Heart left ventricle (tissue), 16 donors: Measurements from ENCODE around the gene ETAA1. TPM values are rescaled to one million over a fixed set of nuclear protein-coding genes. Genes with fewer than 3 reads are reported as not detected.

Source experiments
- ATAC-seq, 4 donors: fragments of 200-7000 bp; cut with Tn5 transposase; one replicate each; pipeline ENCODE4 v1.9.1; 2020 to 2022; ENCODE audit warnings: moderate library complexity in 4 of 4, mild to moderate bottlenecking in 3 of 4, moderate number of reproducible peaks in 1 of 4
- DNase-seq, 5 donors: peaks; one replicate each; pipeline ENCODE4 v3.0.0-alpha.2; 2020
- H3K27ac ChIP-seq, 12 donors: fragments of 200-600 bp; sonication (generic) in 4 of 12; one replicate each; pipeline versions ENCODE4 v1.5.0 to v1.8.0; 2016 to 2022; ENCODE audit warnings: mild to moderate bottlenecking in 2 of 12
- H3K27me3 ChIP-seq, 9 donors: fragments of 200-600 bp; sonication (generic) in 2 of 9; one replicate each; pipeline versions ENCODE4 v1.5.1 to v1.8.0; 2016 to 2022; ENCODE audit warnings: mild to moderate bottlenecking in 3 of 9
- H3K36me3 ChIP-seq, 9 donors: fragments of 200-600 bp; sonication (generic) in 2 of 9; one replicate each; pipeline versions ENCODE4 v1.5.0 to v1.8.0; 2018 to 2022; ENCODE audit warnings: mild to moderate bottlenecking in 2 of 9
- H3K4me1 ChIP-seq, 12 donors: fragments of 200-600 bp; sonication (generic) in 4 of 12; one replicate each; pipeline versions ENCODE4 v1.5.0 to v1.8.0; 2016 to 2022; ENCODE audit warnings: mild to moderate bottlenecking in 3 of 12
- H3K4me3 ChIP-seq, 12 donors: fragments of 200-600 bp; sonication (generic) in 4 of 12; one replicate each; pipeline versions ENCODE4 v1.5.0 to v1.8.0; 2017 to 2022; ENCODE audit warnings: mild to moderate bottlenecking in 9 of 12, moderate library complexity in 4 of 12
- H3K9me3 ChIP-seq, 12 donors: fragments of 200-600 bp; sonication (generic) in 4 of 12; one replicate each; pipeline versions ENCODE4 v1.5.0 to v1.8.0; 2016 to 2022; ENCODE audit warnings: mild to moderate bottlenecking in 1 of 12
- POLR2A ChIP-seq, 2 donors: fragments of 450-650 bp; IDR thresholded peaks; one replicate each; pipeline ENCODE4 v1.6.1; 2017; ENCODE audit warnings: antibody characterized with exemption in 2 of 2, mild to moderate bottlenecking in 2 of 2, moderate library complexity in 2 of 2
- WGBS, 4 donors: extraction: QIAGEN DNeasy Blood & Tissue Kit in 2 of 4; methylation state at CpG; one replicate each; pipeline versions ENCODE4 v1.1.5 to v1.1.7; 2013 to 2018; 5-methylcytosine and 5-hydroxymethylcytosine counted together
- intact Hi-C, 10 donors: fragments of 100-400 bp; cut with DNase I; formaldehyde crosslinking; loops; one replicate each; pipeline versions ENCODE4 v1.11.1 to v1.14.2; 2022
- long read RNA-seq, 3 donors: library from polyadenylated mRNA; unstranded; transcript quantifications; one replicate each; pipeline ENCODE4 v2.0.0, GENCODE V29; 2020 to 2021
- polyA plus RNA-seq, 2 donors: library from polyadenylated mRNA; stranded (reverse); fragments of 200-250 nt; gene quantifications; one replicate each; pipeline ENCODE4 v1.2.3, GENCODE V29; 2013
- total RNA-seq, 9 donors: library from RNA; depleted of rRNA in 2 of 9; stranded (reverse); fragments of >200 nt in 2 of 9; fragmentation: NEBNext Ultra II Directional in 3 of 9; extraction: Animal tissue kit (Norgen Biotek cat#: 25700) in 3 of 9; gene quantifications; one replicate each; pipeline versions ENCODE4 v1.1.0 to v1.2.4, GENCODE V29; 2016 to 2023
- TF ChIP-seq, protein P1 (sequence below), 12 donors: fragments of 200-600 bp; sonication (generic) in 4 of 12; IDR thresholded peaks; one replicate each; pipeline versions ENCODE4 v1.5.0 to v1.8.0; 2018 to 2022; ENCODE audit warnings: antibody characterized with exemption in 12 of 12, mild to moderate bottlenecking in 5 of 12
- donor health status: ischemic (EF 13 %, LVEDD 7.1; RV severe dilation, severe dysfunction).
- donor health status: healthy with polysubstance abuse.
- donor health status: DM: no; HTN: yes; CAD: no.
- donor health status: DM: no; HTN: no; CAD: no.
- donor health status: ischemic (EF 25% LVEDD 6.9; RV normal size, moderate dysfunction).
- donor health status: ischemic (EF 25% LVEDD 5.7; RV mildly dilated, moderate dysfunction).
- donor health status: healthy.
- donor health status: DM: yes; HTN: yes; CAD: no.
- donor health status: ischemic (EF 35%, LVEDD 5.7; RV mildly dilated, moderate dysfunction).
- donor health status: nonischemic (EF 11% LVEDD 7.7; RV severe dilation, severe dysfunction).
- donor health status: DM: yes; HTN: yes; CAD: no.
- donor health status: PGD.
- donor health status: ischemic (EF 29% LVEDD 5.4; RV normal size, mild dysfunction).
- donor health status: nonischemic (EF 23%, LVEDD 6.1; RV moderate dilation, normal function).

The ETAA1 gene
- 1 to 10 TPM; 4.4 to 7.8 (median 5.3) TPM for total RNA-seq
- 1 to 10 TPM; 4.1 to 5.8 TPM for polyA plus RNA-seq
- long read RNA-seq, donor 1, transcript ETAA1-201 (6 exons, 3,418 nt), result major isoform, 5 of 9 reads
- long read RNA-seq, donor 1, partial matches to known transcripts, result 0 of 9 reads
- long read RNA-seq, donor 1, other reads (novel, unspliced or antisense), result 4 of 9 reads
- long read RNA-seq, donor 2, partial matches to known transcripts, result 1 of 7 reads
- long read RNA-seq, donor 2, other reads (novel, unspliced or antisense), result 4 of 7 reads
- long read RNA-seq, donor 3, transcript ETAA1-201 (6 exons, 3,418 nt), result major isoform, 5 of 6 reads
- long read RNA-seq, donor 3, partial matches to known transcripts, result 0 of 6 reads
- long read RNA-seq, donor 3, other reads (novel, unspliced or antisense), result 0 of 6 reads

- H3K27me3 ChIP-seq, result no peaks in the 10 kb centered on the region
- TF ChIP-seq, protein P1, sequence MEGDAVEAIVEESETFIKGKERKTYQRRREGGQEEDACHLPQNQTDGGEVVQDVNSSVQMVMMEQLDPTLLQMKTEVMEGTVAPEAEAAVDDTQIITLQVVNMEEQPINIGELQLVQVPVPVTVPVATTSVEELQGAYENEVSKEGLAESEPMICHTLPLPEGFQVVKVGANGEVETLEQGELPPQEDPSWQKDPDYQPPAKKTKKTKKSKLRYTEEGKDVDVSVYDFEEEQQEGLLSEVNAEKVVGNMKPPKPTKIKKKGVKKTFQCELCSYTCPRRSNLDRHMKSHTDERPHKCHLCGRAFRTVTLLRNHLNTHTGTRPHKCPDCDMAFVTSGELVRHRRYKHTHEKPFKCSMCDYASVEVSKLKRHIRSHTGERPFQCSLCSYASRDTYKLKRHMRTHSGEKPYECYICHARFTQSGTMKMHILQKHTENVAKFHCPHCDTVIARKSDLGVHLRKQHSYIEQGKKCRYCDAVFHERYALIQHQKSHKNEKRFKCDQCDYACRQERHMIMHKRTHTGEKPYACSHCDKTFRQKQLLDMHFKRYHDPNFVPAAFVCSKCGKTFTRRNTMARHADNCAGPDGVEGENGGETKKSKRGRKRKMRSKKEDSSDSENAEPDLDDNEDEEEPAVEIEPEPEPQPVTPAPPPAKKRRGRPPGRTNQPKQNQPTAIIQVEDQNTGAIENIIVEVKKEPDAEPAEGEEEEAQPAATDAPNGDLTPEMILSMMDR (IDR thresholded peaks at IDR 0.05), result no peak
- peak in 1 of 2 donors; percentile 63 for TF ChIP-seq POLR2A (IDR thresholded peaks at IDR 0.05)
- peak; percentile 100 for ATAC-seq
Observed at GRCh38 chr2:67397143-67397986, at the start of gene ETAA1. Gene ETAA1, plus strand, starts transcription at chr2:67397333. Its CDS starts 116 bp downstream, at chr2:67397449.

DNA sequence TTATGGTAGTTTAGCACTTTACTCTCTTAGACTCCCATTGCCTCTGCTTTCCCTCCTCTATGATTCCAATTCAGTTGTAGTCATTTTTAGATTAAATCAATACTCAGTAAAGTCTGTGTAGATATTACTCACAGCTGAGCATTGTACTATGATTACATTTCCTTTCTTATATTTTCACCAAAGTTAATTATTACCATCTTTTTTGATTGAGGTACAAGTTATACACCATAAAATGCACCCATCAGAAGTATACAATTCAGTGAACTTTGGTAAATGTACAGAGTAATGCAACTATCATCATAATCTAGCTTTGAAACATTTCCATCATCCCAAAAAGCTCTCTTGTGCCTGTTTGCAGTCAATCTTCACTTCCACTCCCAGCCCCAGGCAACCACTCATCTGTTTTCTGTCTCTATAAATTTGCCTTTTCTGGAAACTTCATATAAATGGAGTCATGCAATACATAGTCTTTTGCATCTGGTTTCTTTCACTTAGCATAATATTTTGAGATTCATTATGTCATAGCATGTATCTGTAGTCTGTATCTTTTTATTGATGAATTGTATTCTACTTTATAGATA is 30.2 kb upstream of the ETAA1 start:
- no peak for DNase-seq
- TF ChIP-seq, protein P1 (IDR thresholded peaks at IDR 0.05), result no peak
- no peak for TF ChIP-seq POLR2A (IDR thresholded peaks at IDR 0.05)
- no peak for ATAC-seq
- no peaks in the 10 kb centered on the region for H3K27me3 ChIP-seq
- intact Hi-C loops, result no loop called here
- H3K4me3 ChIP-seq, result no peak overlapping the region
- no peaks in the 10 kb centered on the region for H3K36me3 ChIP-seq
- H3K4me1 ChIP-seq, result no peaks in the 10 kb centered on the region
- H3K27ac ChIP-seq, result no peak overlapping the region
- H3K9me3 ChIP-seq, result no peaks in the 10 kb centered on the region

More at GRCh38 chr2:67397143-67397986, at the start of gene ETAA1:
- Histone ChIP-seq H3K4me1 (peaks cover 0 to 28% (median 13%) of the 10 kb centered on the region in 12 donors), H3K4me3 (peak within 1 kb of the TSS; percentile 66 to 99 (median 94)), H3K27ac (peak within 1 kb of the TSS; percentile 77 to 95 (median 92)), H3K36me3 (peaks cover 0 to 17% (median 0%) of the 10 kb centered on the region in 9 donors), H3K9me3 (no peaks in the 10 kb centered on the region)
- 0 to 1% (median 0%) methylated on average over 44 to 61 of the region's 61 CpGs for WGBS, 4 donors
- DNase-seq, result peak; percentile 94 to 97 (median 95)
- intact Hi-C loops, result loop anchor here in 1 of 10 donors (5.0 kb wide), 1 partner anchor 250 kb away; no protein-coding TSS in a partner anchor

GRCh38 chr2:67374481-67374880 is 22.7 kb upstream of the ETAA1 start:
- Histone ChIP-seq H3K27ac (no peak overlapping the region), H3K36me3 (no peaks in the 10 kb centered on the region), H3K4me3 (peak overlapping the region in 2 of 12 donors; percentile 14 to 32), H3K9me3 (peaks cover 0 to 8% (median 0%) of the 10 kb centered on the region in 12 donors), H3K4me1 (no peaks in the 10 kb centered on the region), H3K27me3 (no peaks in the 10 kb centered on the region)
- 34 to 49% (median 36%) methylated on average over 2 of the region's 2 CpGs for WGBS, 4 donors
- intact Hi-C loops, result no loop called here
- ATAC-seq, result no peak
- DNase-seq, result no peak
- TF ChIP-seq, protein P1 (IDR thresholded peaks at IDR 0.05), result no peak
- no peak for TF ChIP-seq POLR2A (IDR thresholded peaks at IDR 0.05)
